SH-SY5Y (cell line): ENCODE measurements around the gene GNA15.

Experiments
- GATA2 ChIP-seq: IDR thresholded peaks from 2 replicates; pipeline ENCODE4 v1.6.1; 2011; ENCODE audit warnings: mild to moderate bottlenecking, low read depth, low read length
- GATA3 ChIP-seq: IDR thresholded peaks from 2 replicates; pipeline ENCODE4 v1.6.1; 2011; ENCODE audit warnings: low read depth, mild to moderate bottlenecking, low read length, moderate library complexity

The GNA15 gene

DNA sequence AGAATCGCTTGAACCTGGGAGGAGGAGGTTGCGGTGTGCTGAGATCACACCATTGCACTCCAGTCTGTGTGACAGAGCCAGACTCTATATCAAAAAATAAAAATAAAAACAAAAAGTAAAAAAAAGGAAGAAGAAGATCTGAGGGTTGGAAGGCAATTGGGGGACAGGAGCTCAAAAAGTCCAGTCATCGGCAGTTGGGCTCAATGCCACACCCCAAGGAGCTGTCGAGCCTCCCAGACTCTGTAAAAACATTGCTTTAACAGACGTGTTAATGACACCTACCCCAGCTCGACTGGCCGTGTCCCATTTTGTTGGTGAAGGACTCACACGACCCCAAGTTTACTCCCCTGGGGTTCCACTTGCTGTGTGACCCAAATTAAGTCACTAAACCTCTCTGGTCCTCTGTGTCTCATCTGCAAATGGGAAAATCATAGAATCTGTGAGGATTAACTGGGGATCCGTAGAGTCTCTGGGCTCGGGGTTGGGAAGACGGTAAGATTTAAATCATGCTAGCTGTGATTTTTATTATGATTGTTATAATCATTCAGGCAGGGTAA is 7.0 kb downstream of the GNA15 start:
- TF ChIP-seq GATA3 (no peak), GATA2 (no peak)

GRCh38 chr19:3145909-3146676 is 10.3 kb downstream of the GNA15 start:
- no peak for TF ChIP-seq GATA2
- no peak for TF ChIP-seq GATA3

DNA sequence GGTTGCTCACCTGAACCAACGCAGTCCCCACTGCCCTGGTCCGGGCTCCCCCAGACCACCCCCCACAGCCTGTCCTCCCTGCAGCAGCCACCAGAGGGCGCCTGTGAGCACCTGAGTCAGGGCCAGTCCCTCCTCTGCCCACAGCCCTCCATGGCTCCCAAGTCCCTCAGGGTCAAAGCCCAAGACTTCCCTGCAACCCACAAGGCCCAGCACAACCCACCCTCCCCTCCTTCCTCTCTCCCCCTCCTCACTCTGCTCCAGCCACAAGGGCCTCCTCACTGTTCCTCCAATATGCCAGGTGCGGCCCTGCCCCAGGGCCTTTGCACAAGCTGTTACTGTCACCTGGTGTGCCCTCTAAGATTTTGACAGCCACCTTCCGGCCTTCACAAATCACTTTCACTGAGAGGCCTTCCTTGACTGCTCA is 10.9 kb downstream of the GNA15 start:
- TF ChIP-seq GATA2 = no peak
- TF ChIP-seq GATA3 = no peak

DNA sequence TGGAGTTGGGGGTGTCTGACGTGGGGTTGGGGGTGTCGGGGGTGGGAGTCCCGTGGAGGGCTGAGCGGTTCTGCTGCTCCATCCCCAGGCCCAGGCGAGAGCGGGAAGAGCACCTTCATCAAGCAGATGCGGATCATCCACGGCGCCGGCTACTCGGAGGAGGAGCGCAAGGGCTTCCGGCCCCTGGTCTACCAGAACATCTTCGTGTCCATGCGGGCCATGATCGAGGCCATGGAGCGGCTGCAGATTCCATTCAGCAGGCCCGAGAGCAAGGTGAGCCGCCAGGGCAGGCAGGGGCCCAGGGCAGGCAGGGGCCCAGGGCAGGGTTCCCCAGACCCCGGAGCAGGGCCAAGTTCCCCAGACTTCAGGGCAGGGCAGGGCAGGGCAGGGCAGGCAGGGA is 12.7 kb downstream of the GNA15 start:
- no peak for TF ChIP-seq GATA3
- TF ChIP-seq GATA2 = no peak

GRCh38 chr19:3149089-3149488 is 13.3 kb downstream of the GNA15 start:
- TF ChIP-seq GATA3 = no peak

DNA sequence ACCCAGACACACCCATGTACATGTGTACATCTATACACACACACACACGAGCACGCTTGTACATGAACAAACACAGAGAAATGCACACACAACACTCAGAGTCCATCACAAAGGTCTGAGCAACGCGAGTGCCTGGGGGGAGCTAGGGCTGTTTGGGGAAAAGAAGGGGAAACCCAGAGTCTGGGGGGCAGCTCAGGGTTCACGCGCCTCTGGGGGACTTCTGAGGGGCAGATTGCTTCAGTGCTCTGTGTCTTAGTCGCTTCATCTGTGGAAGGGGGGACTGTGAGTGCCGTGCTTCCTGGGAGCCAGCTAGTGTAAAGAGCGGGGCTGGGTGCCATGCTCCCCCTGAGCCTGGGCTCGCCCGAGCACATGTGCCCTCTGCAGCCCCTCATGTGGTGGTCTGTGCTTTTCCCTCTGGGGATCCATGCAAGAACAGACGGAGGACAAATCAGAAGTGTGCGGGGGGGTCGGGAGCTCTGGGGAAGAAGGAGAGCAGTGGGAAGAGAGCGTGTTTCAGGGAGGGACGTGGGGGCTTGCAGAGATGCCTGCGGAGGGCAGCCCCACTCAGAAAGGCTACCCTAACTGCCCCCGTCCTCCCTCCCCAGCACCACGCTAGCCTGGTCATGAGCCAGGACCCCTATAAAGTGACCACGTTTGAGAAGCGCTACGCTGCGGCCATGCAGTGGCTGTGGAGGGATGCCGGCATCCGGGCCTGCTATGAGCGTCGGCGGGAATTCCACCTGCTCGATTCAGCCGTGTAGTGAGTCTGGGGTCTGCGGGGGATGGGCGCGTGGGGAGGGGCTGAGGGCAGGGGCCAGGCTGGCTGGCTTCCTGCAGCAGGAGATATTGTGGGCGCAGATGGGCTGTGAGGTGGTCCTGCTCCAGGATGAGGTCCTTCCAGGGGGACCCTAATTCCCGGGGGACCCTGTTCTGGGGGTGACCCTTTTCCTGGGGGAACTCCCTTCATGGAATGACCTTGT is 14.0 kb downstream of the GNA15 start:
- TF ChIP-seq GATA2 (no peak), GATA3 (no peak)

GRCh38 chr19:3150739-3151329 is 15.0 kb downstream of the GNA15 start:
- TF ChIP-seq GATA2 (no peak), GATA3 (no peak)

GRCh38 chr19:3151563-3152418 is 16.0 kb downstream of the GNA15 start:
- TF ChIP-seq GATA2 (no peak), GATA3 (no peak)

DNA sequence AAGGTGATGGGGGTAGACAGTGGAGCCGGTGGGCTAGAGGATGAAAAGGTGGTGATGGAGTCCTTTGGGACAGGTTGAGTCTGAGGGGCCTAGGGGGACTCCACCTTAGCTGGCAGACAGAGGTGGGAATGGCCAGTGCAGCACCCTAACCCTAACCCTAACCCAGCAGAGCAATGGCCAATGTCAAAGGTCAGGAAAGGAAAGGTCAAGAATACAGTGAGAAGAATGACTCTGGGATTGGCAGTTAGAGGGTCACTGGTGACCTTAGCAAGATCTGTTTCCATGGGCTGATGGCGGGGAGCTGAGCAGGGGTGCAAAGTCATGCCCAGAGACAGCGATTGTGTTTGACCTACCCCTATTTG is 16.6 kb downstream of the GNA15 start:
- TF ChIP-seq GATA2 = no peak
- no peak for TF ChIP-seq GATA3

- TF ChIP-seq GATA3 (no peak), GATA2 (no peak)
Measured at GRCh38 chr19:3153286-3154230, 17.7 kb downstream of the GNA15 start.

- TF ChIP-seq GATA2 (peak; percentile 81), GATA3 (no peak)
Measured at GRCh38 chr19:3154957-3155736, 19.3 kb downstream of the GNA15 start.

DNA sequence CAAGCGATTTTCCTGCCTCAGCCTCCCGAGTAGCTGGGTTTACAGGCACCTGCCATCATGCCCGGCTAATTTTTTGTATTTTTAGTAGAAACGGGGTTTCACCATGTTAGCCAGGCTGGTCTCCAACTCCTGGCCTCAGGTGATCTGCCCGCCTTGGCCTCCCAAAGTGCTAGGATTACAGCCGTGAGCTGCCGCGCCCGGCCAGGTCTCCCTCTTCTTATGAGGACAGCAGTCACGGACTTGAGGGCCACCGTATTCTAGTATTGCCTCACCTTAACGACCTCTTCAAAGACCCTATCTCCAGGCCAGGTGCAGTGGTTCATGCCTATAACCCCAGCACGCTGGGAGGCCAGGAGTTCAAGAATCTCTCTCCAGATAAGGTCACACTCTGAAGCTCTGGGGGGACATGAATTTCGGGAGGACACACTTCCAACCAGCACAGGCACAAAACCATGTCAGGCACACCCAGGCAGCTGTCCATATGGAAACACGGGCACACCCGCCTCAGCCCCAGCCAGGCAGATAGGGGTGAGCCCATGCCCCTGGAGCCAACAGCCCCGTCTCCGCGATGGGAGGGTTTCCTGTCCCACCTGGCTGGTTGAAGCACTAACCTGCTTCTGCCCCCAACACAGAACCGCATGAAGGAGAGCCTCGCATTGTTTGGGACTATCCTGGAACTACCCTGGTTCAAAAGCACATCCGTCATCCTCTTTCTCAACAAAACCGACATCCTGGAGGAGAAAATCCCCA is 21.4 kb downstream of the GNA15 start:
- TF ChIP-seq GATA2 = no peak
- TF ChIP-seq GATA3 = no peak
